Esophagus muscularis mucosa (tissue), 4 donors: ENCODE data around the gene OTOF.

Source experiments
- EP300 ChIP-seq: sonication (generic); formaldehyde crosslinking; IDR thresholded peaks from one replicate; pipeline ENCODE4 v1.6.1; 2017; ENCODE audit warnings: antibody characterized with exemption
- POLR2A ChIP-seq: fragments of 450-650 bp; IDR thresholded peaks from one replicate; pipeline ENCODE4 v1.6.1; 2017; ENCODE audit warnings: antibody characterized with exemption, moderate library complexity, mild to moderate bottlenecking, low read depth
- POLR2AphosphoS5 ChIP-seq, 2 donors: sonication (generic); formaldehyde crosslinking; IDR thresholded peaks; one replicate each; pipeline ENCODE4 v1.6.1; 2017; ENCODE audit warnings: antibody characterized with exemption in 2 of 2
- TF ChIP-seq, protein P1 (sequence below), 3 experiments: fragments of 200-600 bp in 2 of 3; fragments of 450-650 bp in 1 of 3; sonication (generic) in 2 of 3; IDR thresholded peaks; one replicate each; pipeline ENCODE4 v1.5.1; 2017 to 2019; ENCODE audit warnings: antibody characterized with exemption in 3 of 3, mild to moderate bottlenecking in 2 of 3, moderate library complexity in 1 of 3

- TF ChIP-seq, protein P1, sequence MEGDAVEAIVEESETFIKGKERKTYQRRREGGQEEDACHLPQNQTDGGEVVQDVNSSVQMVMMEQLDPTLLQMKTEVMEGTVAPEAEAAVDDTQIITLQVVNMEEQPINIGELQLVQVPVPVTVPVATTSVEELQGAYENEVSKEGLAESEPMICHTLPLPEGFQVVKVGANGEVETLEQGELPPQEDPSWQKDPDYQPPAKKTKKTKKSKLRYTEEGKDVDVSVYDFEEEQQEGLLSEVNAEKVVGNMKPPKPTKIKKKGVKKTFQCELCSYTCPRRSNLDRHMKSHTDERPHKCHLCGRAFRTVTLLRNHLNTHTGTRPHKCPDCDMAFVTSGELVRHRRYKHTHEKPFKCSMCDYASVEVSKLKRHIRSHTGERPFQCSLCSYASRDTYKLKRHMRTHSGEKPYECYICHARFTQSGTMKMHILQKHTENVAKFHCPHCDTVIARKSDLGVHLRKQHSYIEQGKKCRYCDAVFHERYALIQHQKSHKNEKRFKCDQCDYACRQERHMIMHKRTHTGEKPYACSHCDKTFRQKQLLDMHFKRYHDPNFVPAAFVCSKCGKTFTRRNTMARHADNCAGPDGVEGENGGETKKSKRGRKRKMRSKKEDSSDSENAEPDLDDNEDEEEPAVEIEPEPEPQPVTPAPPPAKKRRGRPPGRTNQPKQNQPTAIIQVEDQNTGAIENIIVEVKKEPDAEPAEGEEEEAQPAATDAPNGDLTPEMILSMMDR (IDR thresholded peaks at IDR 0.05) = no peak
- TF ChIP-seq POLR2AphosphoS5 (IDR thresholded peaks at IDR 0.05) (no peak), EP300 (no peak), POLR2A (no peak)
Observed at GRCh38 chr2:26516246-26516645, 38.3 kb upstream of the OTOF start.
